NCI-H748 treated with DMSO at 0.1 percent for 48 hours (cell line): Measurements from ENCODE around the gene DNAJB2.
"Not testable (repeated sequence)": the region's sequence is repeated elsewhere in the genome, so short reads cannot be mapped to it uniquely, and the experiment has no call there.

Source experiments
- DNase-seq: peaks from one replicate; lab custom pipeline; 2025; lab: John Stamatoyannopoulos, UW

Gene DNAJB2

GRCh38 chr2:219285373-219285735 lies 6.2 kb downstream of the DNAJB2 start:
- no peak for DNase-seq

GRCh38 chr2:219285894-219286425 lies 6.8 kb downstream of the DNAJB2 start:
- no peak for DNase-seq

GRCh38 chr2:219286436-219287115 lies 7.4 kb downstream of the DNAJB2 start:
- no peak for DNase-seq

- not testable (repeated sequence) for DNase-seq
Observed at GRCh38 chr2:219287116-219287440, 7.9 kb downstream of the DNAJB2 start.

- DNase-seq, result no peak
Observed at GRCh38 chr2:219287580-219288265, 8.6 kb downstream of the DNAJB2 start.

- no peak for DNase-seq
Observed at GRCh38 chr2:219289195-219289536, 10.0 kb downstream of the DNAJB2 start.

GRCh38 chr2:219289537-219290361 lies 10.6 kb downstream of the DNAJB2 start:
- no peak for DNase-seq

- no peak for DNase-seq
Observed at GRCh38 chr2:219290381-219291171, 11.4 kb downstream of the DNAJB2 start.

- no peak for DNase-seq
Observed at GRCh38 chr2:219291394-219291793, 12.2 kb downstream of the DNAJB2 start.

GRCh38 chr2:219291910-219292490 lies 12.8 kb downstream of the DNAJB2 start:
- DNase-seq, result no peak

GRCh38 chr2:219292616-219293015 lies 13.4 kb downstream of the DNAJB2 start:
- DNase-seq, result no peak

GRCh38 chr2:219293736-219294231 lies 14.6 kb downstream of the DNAJB2 start:
- DNase-seq, result no peak

- DNase-seq, result peak; percentile 72
Observed at GRCh38 chr2:219294356-219295351, 15.5 kb downstream of the DNAJB2 start.

- no peak for DNase-seq
Observed at GRCh38 chr2:219296142-219296541, 17.0 kb downstream of the DNAJB2 start.

- DNase-seq, result no peak
Observed at GRCh38 chr2:219296631-219297391, 17.6 kb downstream of the DNAJB2 start.

- DNase-seq, result no peak
Observed at GRCh38 chr2:219297766-219298456, 18.7 kb downstream of the DNAJB2 start.

GRCh38 chr2:219298759-219299371 lies 19.7 kb downstream of the DNAJB2 start:
- DNase-seq, result peak; percentile 36

- DNase-seq, result no peak
Observed at GRCh38 chr2:219299372-219299760, 20.2 kb downstream of the DNAJB2 start.
